Activated T-cell treated with anti-CD3 and anti-CD28 coated beads for 48 hours (primary cell): ENCODE results near the gene FOLR1.

Source experiments
- DNase-seq: peaks from one replicate; pipeline ENCODE4 v3.0.0-alpha.2; 2020; ENCODE audit warnings: low read depth

Gene FOLR1

GRCh38 chr11:72223615-72224563 is 31.9 kb downstream of the FOLR1 start:
- DNase-seq = peak; percentile 69

GRCh38 chr11:72224564-72225410 is 32.8 kb downstream of the FOLR1 start, which contains the start of gene INPPL1:
TSS of gene INPPL1 (plus strand) at chr11:72224767. CDS start at chr11:72224985, 218 bp downstream.
- DNase-seq = no peak

- no peak for DNase-seq
These were observed 33.5 kb downstream of the FOLR1 start for GRCh38 chr11:72225411-72225951.

GRCh38 chr11:72226701-72227100 is 34.8 kb downstream of the FOLR1 start:
- no peak for DNase-seq

GRCh38 chr11:72227316-72228228 is 35.6 kb downstream of the FOLR1 start:
- DNase-seq = no peak

GRCh38 chr11:72228229-72228843 is 36.4 kb downstream of the FOLR1 start:
- DNase-seq = no peak

GRCh38 chr11:72228844-72229231 is 36.9 kb downstream of the FOLR1 start:
- no peak for DNase-seq

GRCh38 chr11:72229336-72229924 is 37.5 kb downstream of the FOLR1 start:
- no peak for DNase-seq

GRCh38 chr11:72229925-72230763 is 38.2 kb downstream of the FOLR1 start:
- no peak for DNase-seq

GRCh38 chr11:72230764-72231365 is 38.9 kb downstream of the FOLR1 start:
- DNase-seq = no peak

GRCh38 chr11:72231396-72232259 is 39.7 kb downstream of the FOLR1 start:
- no peak for DNase-seq

- no peak for DNase-seq
These were observed 40.5 kb downstream of the FOLR1 start for GRCh38 chr11:72232260-72233055.

- no peak for DNase-seq
These were observed 41.3 kb downstream of the FOLR1 start for GRCh38 chr11:72233056-72233772.

- no peak for DNase-seq
These were observed 42.0 kb downstream of the FOLR1 start for GRCh38 chr11:72233773-72234513.

GRCh38 chr11:72234514-72234830 is 42.5 kb downstream of the FOLR1 start:
- DNase-seq = no peak

GRCh38 chr11:72234920-72235319 is 43.0 kb downstream of the FOLR1 start:
- DNase-seq = no peak
